ENCODE data around the gene CERS5. TPM values are rescaled to one million over a fixed set of nuclear protein-coding genes. Genes with fewer than 3 reads are reported as not detected.

The CERS5 gene
- total RNA-seq, 2 donors from 2014 or later = 6.7 to 11.2 TPM

- peaks cover 30% of the 10 kb centered on the region for H3K36me3 ChIP-seq
- DNase-seq (ENCODE audit: low spot score) = no peak
- no peak overlapping the region for H3K4me3 ChIP-seq
- no peaks in the 10 kb centered on the region for H3K9me3 ChIP-seq
- no peak for TF ChIP-seq CTCF (IDR thresholded peaks at IDR 0.05)
- no peak overlapping the region for H3K27ac ChIP-seq
- no peaks in the 10 kb centered on the region for H3K27me3 ChIP-seq
- H3K4me1 ChIP-seq = peaks cover 0 to 15% of the 10 kb centered on the region in 2 donors
Measured at GRCh38 chr12:50192236-50192635, 25.1 kb upstream of the CERS5 start.

GRCh38 chr12:50190859-50191258, 23.7 kb upstream of the CERS5 start:
- H3K27me3 ChIP-seq = no peaks in the 10 kb centered on the region
- TF ChIP-seq CTCF (IDR thresholded peaks at IDR 0.05) = no peak
- H3K9me3 ChIP-seq = no peaks in the 10 kb centered on the region
- peaks cover 27% of the 10 kb centered on the region for H3K36me3 ChIP-seq
- peaks cover 0 to 20% of the 10 kb centered on the region in 2 donors for H3K4me1 ChIP-seq
- DNase-seq (ENCODE audit: low spot score) = no peak
- no peak overlapping the region for H3K27ac ChIP-seq
- no peak overlapping the region for H3K4me3 ChIP-seq

GRCh38 chr12:50188875-50189575, 21.9 kb upstream of the CERS5 start:
- Histone ChIP-seq H3K4me3 (no peak overlapping the region), H3K4me1 (peaks cover 0 to 20% of the 10 kb centered on the region in 2 donors), H3K36me3 (peaks cover 20% of the 10 kb centered on the region), H3K27me3 (no peaks in the 10 kb centered on the region), H3K27ac (no peak overlapping the region), H3K9me3 (no peaks in the 10 kb centered on the region)
- no peak for TF ChIP-seq CTCF (IDR thresholded peaks at IDR 0.05)
- DNase-seq (ENCODE audit: low spot score) = no peak

- no peak for TF ChIP-seq CTCF (IDR thresholded peaks at IDR 0.05)
- DNase-seq (ENCODE audit: low spot score) = no peak
- Histone ChIP-seq H3K27me3 (no peaks in the 10 kb centered on the region), H3K4me3 (no peak overlapping the region), H3K36me3 (peaks cover 20% of the 10 kb centered on the region), H3K9me3 (no peaks in the 10 kb centered on the region), H3K4me1 (peaks cover 0 to 20% of the 10 kb centered on the region in 2 donors), H3K27ac (no peak overlapping the region)
Measured at GRCh38 chr12:50188241-50188781, 21.1 kb upstream of the CERS5 start.

- H3K27me3 ChIP-seq = no peaks in the 10 kb centered on the region
- no peak for TF ChIP-seq CTCF (IDR thresholded peaks at IDR 0.05)
- H3K9me3 ChIP-seq = no peaks in the 10 kb centered on the region
- DNase-seq (ENCODE audit: low spot score) = no peak
- H3K4me3 ChIP-seq = no peak overlapping the region
- H3K36me3 ChIP-seq = peaks cover 11% of the 10 kb centered on the region
- H3K27ac ChIP-seq = no peak overlapping the region
- peaks cover 0 to 20% of the 10 kb centered on the region in 2 donors for H3K4me1 ChIP-seq
Measured at GRCh38 chr12:50187084-50187900, 20.1 kb upstream of the CERS5 start.

Measured in right atrium auricular region (tissue), 2 donors.